HEK293T (cell line): ENCODE data around the gene CCNY.
"Not testable (repeated sequence)": the region's sequence is repeated elsewhere in the genome, so short reads cannot be mapped to it uniquely, and the experiment has no call there.

Source experiments
- CTCF ChIA-PET: fragments of 350-600 bp; formaldehyde crosslinking; extraction: SDS; loops from one replicate; lab custom pipeline; 2021; ENCODE audit warnings: antibody characterized with exemption, inconsistent platforms; lab: Yijun Ruan, JAX
- POLR2A ChIA-PET: fragments of 350-600 bp; formaldehyde crosslinking; extraction: SDS; loops from one replicate; lab custom pipeline; 2020; ENCODE audit warnings: antibody characterized with exemption, inconsistent platforms; lab: Yijun Ruan, JAX
- DNase-seq: peaks from one replicate; pipeline ENCODE4 v3.0.0; 2012; ENCODE audit warnings: mixed read lengths; ENCODE audit errors: extremely low spot score
- ARNT ChIP-seq: fragments of 450-650 bp; IDR thresholded peaks from 2 replicates; pipeline ENCODE4 v1.6.1; 2017; ENCODE audit warnings: mild to moderate bottlenecking
- BHLHE40 ChIP-seq: fragments of 450-650 bp; IDR thresholded peaks from 2 replicates; pipeline ENCODE4 v1.6.1; 2016; ENCODE audit warnings: mild to moderate bottlenecking, moderate library complexity, borderline replicate concordance
- CTBP1 ChIP-seq: fragments of 450-650 bp; IDR thresholded peaks from 2 replicates; pipeline ENCODE4 v1.6.1; 2016; ENCODE audit warnings: borderline replicate concordance
- ELF4 ChIP-seq: fragments of 450-650 bp; IDR thresholded peaks from 2 replicates; pipeline ENCODE4 v1.6.1; 2017; ENCODE audit warnings: antibody characterized with exemption
- FOXA1 ChIP-seq: fragments of 450-650 bp; IDR thresholded peaks from 2 replicates; pipeline ENCODE4 v1.6.1; 2016; ENCODE audit warnings: mild to moderate bottlenecking
- FOXK2 ChIP-seq: fragments of 450-650 bp; IDR thresholded peaks from 2 replicates; pipeline ENCODE4 v1.6.1; 2016; ENCODE audit warnings: mild to moderate bottlenecking
- FOXM1 ChIP-seq: fragments of 450-650 bp; IDR thresholded peaks from 2 replicates; pipeline ENCODE4 v1.6.1; 2017; ENCODE audit warnings: mild to moderate bottlenecking, borderline replicate concordance
- HDGF ChIP-seq: fragments of 450-650 bp; IDR thresholded peaks from 2 replicates; pipeline ENCODE4 v1.6.1; 2017; ENCODE audit warnings: antibody characterized with exemption, borderline replicate concordance
- L3MBTL2 ChIP-seq: fragments of 450-650 bp; conservative IDR thresholded peaks from 2 replicates; pipeline ENCODE4 v1.6.1; 2016; ENCODE audit warnings: mild to moderate bottlenecking
- LEF1 ChIP-seq: fragments of 450-650 bp; IDR thresholded peaks from 2 replicates; pipeline ENCODE4 v1.6.1; 2017; ENCODE audit warnings: mild to moderate bottlenecking, borderline replicate concordance
- NFRKB ChIP-seq: fragments of 450-650 bp; IDR thresholded peaks from 2 replicates; pipeline ENCODE4 v1.6.1; 2016; ENCODE audit warnings: mild to moderate bottlenecking, moderate library complexity
- PKNOX1 ChIP-seq: fragments of 450-650 bp; IDR thresholded peaks from 2 replicates; pipeline ENCODE4 v1.6.1; 2016
- SP1 ChIP-seq: fragments of 450-650 bp; IDR thresholded peaks from 2 replicates; pipeline ENCODE4 v1.6.1; 2017
- SUZ12 ChIP-seq: fragments of 450-650 bp; IDR thresholded peaks from 2 replicates; pipeline ENCODE4 v1.6.1; 2016; ENCODE audit warnings: mild to moderate bottlenecking
- TARDBP ChIP-seq: fragments of 450-650 bp; IDR thresholded peaks from 2 replicates; pipeline ENCODE4 v1.6.1; 2016
- ZNF384 ChIP-seq: fragments of 450-650 bp; IDR thresholded peaks from 2 replicates; pipeline ENCODE4 v1.6.1; 2016

Gene CCNY

DNA sequence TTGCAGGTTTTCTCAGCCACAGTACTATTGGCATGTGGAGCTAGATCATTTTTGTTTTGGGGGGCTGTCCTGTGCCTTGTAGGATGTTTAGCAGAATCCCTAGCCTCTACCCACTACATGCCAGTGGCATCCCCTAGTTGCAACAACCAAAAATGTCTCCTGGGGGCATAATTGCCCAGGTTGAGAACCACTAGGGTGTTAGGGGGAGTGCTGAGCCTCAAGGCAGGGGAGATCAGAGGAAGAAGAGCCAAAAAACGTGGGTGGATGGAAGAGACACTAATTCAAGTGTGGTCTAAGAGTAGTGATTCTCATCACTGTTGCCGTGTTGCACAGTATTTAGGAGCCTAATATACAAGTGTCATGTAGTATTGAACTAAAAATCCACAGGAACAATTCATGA, 31.7 kb upstream of the CCNY start:
- ChIA-PET POLR2A (no interaction called here), CTCF (no interaction called here)

GRCh38 chr10:35306852-35307251, 29.5 kb upstream of the CCNY start:
- POLR2A ChIA-PET = interaction anchor here (1.2 kb wide), 1 partner anchor 17 kb away, joined by 4 read pairs; no protein-coding TSS in a partner anchor
- no peak for TF ChIP-seq CTBP1
- no peak for TF ChIP-seq FOXA1
- no peak for TF ChIP-seq BHLHE40
- no peak for TF ChIP-seq ZNF384
- TF ChIP-seq FOXM1 = no peak
- TF ChIP-seq LEF1 = no peak
- TF ChIP-seq FOXK2 = no peak
- no peak for TF ChIP-seq HDGF
- no peak for TF ChIP-seq SP1
- no peak for TF ChIP-seq L3MBTL2
- no peak for TF ChIP-seq SUZ12
- no peak for TF ChIP-seq NFRKB
- TF ChIP-seq ARNT = no peak
- no peak for TF ChIP-seq PKNOX1
- TF ChIP-seq TARDBP = no peak
- no peak for TF ChIP-seq ELF4
- CTCF ChIA-PET = no interaction called here
- no peak for DNase-seq

More for the DNA sequence above, 31.7 kb upstream of the CCNY start:
- DNase-seq = no peak
- TF ChIP-seq BHLHE40 (no peak), LEF1 (no peak), TARDBP (no peak), ELF4 (no peak)

- CTCF ChIA-PET = no interaction called here
Measured at GRCh38 chr10:35307297-35307696, 29.0 kb upstream of the CCNY start.

GRCh38 chr10:35308809-35309208, 27.5 kb upstream of the CCNY start:
- no peak for DNase-seq
- POLR2A ChIA-PET = no interaction called here
- CTCF ChIA-PET = interaction anchor here (1.1 kb wide), 1 partner anchor 34 kb away, joined by 3 read pairs; no protein-coding TSS in a partner anchor
- no peak for TF ChIP-seq SP1
- no peak for TF ChIP-seq ARNT
- TF ChIP-seq HDGF = no peak
- TF ChIP-seq TARDBP = no peak
- no peak for TF ChIP-seq FOXM1

More at GRCh38 chr10:35307297-35307696, 29.0 kb upstream of the CCNY start:
- POLR2A ChIA-PET = interaction anchor here (1.2 kb wide), 1 partner anchor 17 kb away, joined by 4 read pairs; no protein-coding TSS in a partner anchor
- TF ChIP-seq CTBP1 (no peak), TARDBP (no peak), BHLHE40 (no peak), FOXM1 (no peak), L3MBTL2 (no peak), ELF4 (no peak), ZNF384 (no peak), PKNOX1 (no peak), ARNT (no peak), HDGF (no peak), NFRKB (no peak), LEF1 (no peak), FOXA1 (no peak), SP1 (no peak), FOXK2 (no peak)
- DNase-seq = no peak

DNA sequence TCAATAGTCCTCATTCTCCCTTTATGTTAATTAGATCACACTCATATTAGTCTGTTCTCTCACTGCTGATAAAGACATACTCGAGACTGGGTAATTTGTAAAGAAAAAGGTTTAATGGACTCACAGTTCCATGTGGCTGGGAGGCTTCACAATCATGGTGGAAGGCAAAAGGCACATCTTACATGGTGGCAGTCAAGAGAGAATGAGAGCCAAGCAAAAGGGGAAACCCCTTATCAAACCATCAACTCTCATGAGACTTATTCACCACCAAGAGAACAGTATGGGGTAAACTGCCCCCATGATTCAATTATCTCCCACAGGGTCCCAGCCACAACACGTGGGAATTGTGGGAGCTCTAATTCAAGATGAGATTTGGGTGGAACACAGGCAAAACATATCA, 22.2 kb upstream of the CCNY start:
- POLR2A ChIA-PET, DNase-seq, CTCF ChIA-PET: not testable (repeated sequence)

DNA sequence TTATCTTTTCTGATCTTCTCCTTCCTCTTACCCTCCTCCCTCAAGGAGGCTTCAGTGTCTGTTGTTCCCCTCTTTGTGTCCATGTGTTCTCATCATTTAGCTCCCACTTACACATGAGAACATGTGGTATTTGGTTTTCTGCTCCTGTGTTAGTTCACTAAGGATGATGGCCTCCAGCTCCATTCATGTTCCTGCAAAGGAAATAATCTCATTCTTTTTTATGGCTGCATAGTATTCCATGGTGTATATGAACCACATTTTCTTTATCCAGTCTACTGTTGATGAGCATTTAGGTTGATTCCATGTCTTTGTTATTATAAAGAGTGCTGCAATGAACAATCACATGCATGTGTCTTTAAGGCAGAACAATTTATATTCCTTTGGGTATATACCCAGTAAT, 21.1 kb upstream of the CCNY start:
- CTCF ChIA-PET, DNase-seq: not testable (repeated sequence)

GRCh38 chr10:35316218-35316967, 19.9 kb upstream of the CCNY start:
- ChIA-PET POLR2A (no interaction called here), CTCF (no interaction called here)
- TF ChIP-seq PKNOX1 = no peak
- TF ChIP-seq NFRKB = no peak
- no peak for TF ChIP-seq ELF4
- TF ChIP-seq BHLHE40 = no peak
- TF ChIP-seq ARNT = no peak
- TF ChIP-seq L3MBTL2 = no peak
- no peak for TF ChIP-seq FOXM1
- TF ChIP-seq CTBP1 = no peak
- no peak for TF ChIP-seq SP1
- no peak for TF ChIP-seq HDGF
- TF ChIP-seq TARDBP = no peak
- no peak for TF ChIP-seq FOXK2
- TF ChIP-seq ZNF384 = no peak
- TF ChIP-seq LEF1 = no peak
- TF ChIP-seq FOXA1 = no peak
- no peak for TF ChIP-seq SUZ12
- DNase-seq = no peak

More for the DNA sequence above, 21.1 kb upstream of the CCNY start:
- POLR2A ChIA-PET = not testable (repeated sequence)
